Measurements from ENCODE around the gene CHRNB2.
"Not testable (repeated sequence)": the region's sequence is repeated elsewhere in the genome, so short reads cannot be mapped to it uniquely, and the experiment has no call there.

Gene CHRNB2

GRCh38 chr1:154567386-154568156, at the start of gene CHRNB2:
Gene CHRNB2 (plus strand): TSS chr1:154567778. CDS start chr1:154568045, 267 bp downstream.
- DNase-seq (ENCODE audit: low read depth) = peak; percentile 55

GRCh38 chr1:154519591-154519991, 48.0 kb upstream of the CHRNB2 start:
- no peak for DNase-seq (ENCODE audit: low read depth)

GRCh38 chr1:154520333-154520732, 47.2 kb upstream of the CHRNB2 start:
- no peak for DNase-seq (ENCODE audit: low read depth)

- no peak for DNase-seq (ENCODE audit: low read depth)
Measured at GRCh38 chr1:154521695-154522094, 45.9 kb upstream of the CHRNB2 start.

GRCh38 chr1:154524881-154525280, 42.7 kb upstream of the CHRNB2 start:
- DNase-seq (ENCODE audit: low read depth) = no peak

- no peak for DNase-seq (ENCODE audit: low read depth)
Measured at GRCh38 chr1:154527192-154527591, 40.4 kb upstream of the CHRNB2 start.

GRCh38 chr1:154529308-154529707, 38.3 kb upstream of the CHRNB2 start:
- no peak for DNase-seq (ENCODE audit: low read depth)

GRCh38 chr1:154531950-154532349, 35.6 kb upstream of the CHRNB2 start:
- not testable (repeated sequence) for DNase-seq (ENCODE audit: low read depth)

GRCh38 chr1:154533952-154534844, 33.4 kb upstream of the CHRNB2 start:
- no peak for DNase-seq (ENCODE audit: low read depth)

- DNase-seq (ENCODE audit: low read depth) = no peak
Measured at GRCh38 chr1:154536570-154536969, 31.0 kb upstream of the CHRNB2 start.

- DNase-seq (ENCODE audit: low read depth) = no peak
Measured at GRCh38 chr1:154539486-154540483, 27.8 kb upstream of the CHRNB2 start.

GRCh38 chr1:154541231-154541630, 26.3 kb upstream of the CHRNB2 start:
- no peak for DNase-seq (ENCODE audit: low read depth)

GRCh38 chr1:154546264-154547063, 21.1 kb upstream of the CHRNB2 start:
- peak; percentile 25 for DNase-seq (ENCODE audit: low read depth)

GRCh38 chr1:154547105-154547732, 20.4 kb upstream of the CHRNB2 start:
- no peak for DNase-seq (ENCODE audit: low read depth)

GRCh38 chr1:154548028-154548427, 19.6 kb upstream of the CHRNB2 start:
- DNase-seq (ENCODE audit: low read depth) = no peak

- no peak for DNase-seq (ENCODE audit: low read depth)
Measured at GRCh38 chr1:154549202-154549770, 18.3 kb upstream of the CHRNB2 start.

GRCh38 chr1:154550070-154550469, 17.5 kb upstream of the CHRNB2 start:
- DNase-seq (ENCODE audit: low read depth) = no peak

GRCh38 chr1:154550657-154551056, 16.9 kb upstream of the CHRNB2 start:
- DNase-seq (ENCODE audit: low read depth) = no peak

- DNase-seq (ENCODE audit: low read depth) = no peak
Measured at GRCh38 chr1:154551474-154551873, 16.1 kb upstream of the CHRNB2 start.

GRCh38 chr1:154552036-154552435, 15.5 kb upstream of the CHRNB2 start:
- no peak for DNase-seq (ENCODE audit: low read depth)

Measured in activated T-cell treated with anti-CD3 and anti-CD28 coated beads for 24 hours (primary cell).